Omental fat pad (tissue), 4 donors: Measurements from ENCODE around the gene DOCK9. TPM values are rescaled to one million over a fixed set of nuclear protein-coding genes. Genes with fewer than 3 reads are reported as not detected.

Source experiments
- ATAC-seq: fragments of 150-250 bp; one replicate; pipeline ENCODE4 v1.9.1; 2016; ENCODE audit warnings: mild to moderate bottlenecking, moderate library complexity; ENCODE audit not compliant: low FRiP score
- DNase-seq: peaks from one replicate; pipeline ENCODE4 v3.0.0-alpha.2; 2019; ENCODE audit warnings: low spot score
- CTCF ChIP-seq, 3 donors: fragments of 450-650 bp; IDR thresholded peaks; one replicate each; pipeline ENCODE4 v1.5.1; 2016 to 2017; ENCODE audit warnings: antibody characterized with exemption in 3 of 3, mild to moderate bottlenecking in 3 of 3, moderate library complexity in 2 of 3
- total RNA-seq, 4 donors: library from RNA; depleted of rRNA; stranded (reverse); fragments of >200 nt; gene quantifications; one replicate each; pipeline ENCODE4 v1.1.0, GENCODE V29; 2016

DOCK9 gene
- total RNA-seq, 4 donors from 2014 or later: 94.4 to 364 (median 145) TPM

- DNase-seq (no peak), ATAC-seq (no peak)
- no peak for TF ChIP-seq CTCF (IDR thresholded peaks at IDR 0.05)
These were observed 184.9 kb downstream of the DOCK9 start for GRCh38 chr13:98792785-98793495.

DNA sequence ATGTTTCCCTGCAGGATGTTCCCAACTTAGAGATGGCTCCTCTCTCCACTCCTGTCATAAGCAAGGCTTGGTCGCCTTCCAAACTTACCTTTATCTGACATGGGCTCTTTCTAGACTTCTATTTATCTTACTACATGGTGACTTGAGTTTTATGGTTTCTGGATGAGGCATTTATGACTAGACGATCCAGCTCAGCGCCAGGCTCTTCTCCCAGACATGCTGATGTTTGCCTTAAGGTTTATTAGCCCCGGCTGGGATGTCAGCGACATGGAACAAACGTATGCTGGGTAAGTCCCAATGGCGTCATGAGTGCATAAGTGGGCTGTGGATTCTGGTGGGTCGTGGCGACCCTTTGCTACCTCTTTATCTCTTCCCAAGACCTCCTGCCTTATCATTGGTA, 185.5 kb downstream of the DOCK9 start:
- no peak for TF ChIP-seq CTCF (IDR thresholded peaks at IDR 0.05)
- ATAC-seq (no peak), DNase-seq (no peak)

GRCh38 chr13:98791611-98792010, 186.3 kb downstream of the DOCK9 start:
- DNase-seq: no peak
- no peak for ATAC-seq
- TF ChIP-seq CTCF (IDR thresholded peaks at IDR 0.05): no peak

GRCh38 chr13:98787996-98788395, 189.9 kb downstream of the DOCK9 start:
- ATAC-seq: no peak
- no peak for TF ChIP-seq CTCF (IDR thresholded peaks at IDR 0.05)
- DNase-seq: no peak

DNA sequence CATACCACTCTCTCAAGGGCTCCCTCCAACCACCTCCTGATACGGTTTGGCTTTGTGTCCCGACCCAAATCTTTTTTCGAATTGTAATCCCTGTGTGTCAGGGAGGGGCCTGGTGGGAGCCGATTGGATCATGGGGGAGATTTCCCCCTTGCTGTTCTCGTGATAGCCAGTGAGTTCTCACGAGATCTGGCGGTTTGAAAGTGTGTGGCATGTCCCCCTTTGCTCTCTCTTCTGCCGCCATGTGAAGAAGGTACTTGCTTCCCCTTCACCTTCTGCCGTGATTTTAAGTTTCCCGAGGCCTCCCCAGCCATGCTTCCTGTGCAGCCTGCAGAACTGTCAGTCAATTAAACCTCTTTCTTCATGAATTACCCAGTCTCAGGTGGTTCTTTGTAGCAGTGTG, 190.7 kb downstream of the DOCK9 start:
- no peak for DNase-seq
- no peak for ATAC-seq
- no peak for TF ChIP-seq CTCF (IDR thresholded peaks at IDR 0.05)

GRCh38 chr13:98786023-98786422, 191.8 kb downstream of the DOCK9 start:
- ATAC-seq: no peak
- no peak for DNase-seq
- TF ChIP-seq CTCF (IDR thresholded peaks at IDR 0.05): no peak

DNA sequence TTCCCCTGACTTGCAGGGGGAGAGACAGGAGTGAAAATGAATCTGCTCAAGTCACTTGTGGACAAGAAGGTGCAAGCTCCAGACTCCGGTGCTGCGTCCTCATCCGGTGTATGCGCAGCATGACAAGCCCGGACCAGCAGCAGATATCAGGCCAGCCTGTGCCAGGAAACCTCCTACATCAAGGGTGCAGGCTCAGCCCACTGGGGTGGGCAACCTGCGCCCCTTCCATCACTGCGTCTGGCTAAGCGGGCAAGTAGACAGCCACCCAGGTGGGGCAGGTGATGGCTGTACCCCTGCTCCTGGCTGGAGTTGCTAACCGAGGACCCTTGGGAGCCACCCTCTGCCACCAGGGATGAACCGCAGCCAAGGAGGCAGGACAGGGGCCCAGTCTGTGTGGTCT, 192.5 kb downstream of the DOCK9 start:
- ATAC-seq: no peak
- DNase-seq: no peak
- no peak for TF ChIP-seq CTCF (IDR thresholded peaks at IDR 0.05)
